Brain microvascular endothelial cell (primary cell): ENCODE data around the gene SMIM13.
"Not testable (repeated sequence)": the region's sequence is repeated elsewhere in the genome, so short reads cannot be mapped to it uniquely, and the experiment has no call there.

Experiments used
- DNase-seq: peaks from one replicate; pipeline ENCODE4 v3.0.0-alpha.2; 2020
- H3K27ac ChIP-seq: fragments of 250-450 bp; sonication (Bioruptor Pico); 2 replicates; pipeline ENCODE4 v1.5.1; 2020; ENCODE audit warnings: mild to moderate bottlenecking, moderate library complexity
- H3K27me3 ChIP-seq: fragments of 250-450 bp; sonication (Bioruptor Pico); replicated peaks from 2 replicates; pipeline ENCODE4 v1.5.1; 2020; ENCODE audit warnings: mild to moderate bottlenecking
- H3K36me3 ChIP-seq: fragments of 250-450 bp; sonication (Bioruptor Pico); replicated peaks from 2 replicates; pipeline ENCODE4 v1.5.1; 2020; ENCODE audit warnings: mild to moderate bottlenecking
- H3K4me3 ChIP-seq: 2 replicates; pipeline ENCODE4 v1.5.1; 2011; ENCODE audit warnings: low read depth, mild to moderate bottlenecking, control low read depth, low read length, moderate library complexity
- CTCF ChIP-seq: IDR thresholded peaks from 2 replicates; pipeline ENCODE4 v1.5.1; 2011; ENCODE audit warnings: low read depth, mild to moderate bottlenecking, moderate library complexity, low read length, control low read depth, inconsistent platforms; ENCODE audit errors: missing control alignments
- in situ Hi-C: cut with HindIII; loops from 2 replicates; pipeline ENCODE4 v1.10.0; 2017; ENCODE audit warnings: low sequenced_read_pairs, low pct_ligation_motif_present

Gene SMIM13

GRCh38 chr6:11085758-11086435, 7.7 kb upstream of the SMIM13 start:
- peak; percentile 55 for DNase-seq
- peak overlapping the region; percentile 56 for H3K27ac ChIP-seq
- in situ Hi-C loops, result no loop called here
- H3K27me3 ChIP-seq, result no peaks in the 10 kb centered on the region
- no peak for TF ChIP-seq CTCF
- H3K36me3 ChIP-seq, result no peaks in the 10 kb centered on the region
- no peak overlapping the region for H3K4me3 ChIP-seq

- in situ Hi-C loops, H3K4me3 ChIP-seq: not testable (repeated sequence)
These were observed 6.4 kb upstream of the SMIM13 start for GRCh38 chr6:11087141-11087812.

GRCh38 chr6:11089695-11090094, 3.9 kb upstream of the SMIM13 start:
- Histone ChIP-seq H3K27me3 (no peaks in the 10 kb centered on the region), H3K4me3 (no peak overlapping the region), H3K27ac (no peak overlapping the region), H3K36me3 (no peaks in the 10 kb centered on the region)
- DNase-seq, result no peak
- TF ChIP-seq CTCF, result no peak
- in situ Hi-C loops, result no loop called here

More at GRCh38 chr6:11087141-11087812, 6.4 kb upstream of the SMIM13 start:
- H3K27ac ChIP-seq, H3K27me3 ChIP-seq, H3K36me3 ChIP-seq, DNase-seq: not testable (repeated sequence)

GRCh38 chr6:11091141-11091540, 2.5 kb upstream of the SMIM13 start:
- H3K4me3 ChIP-seq, H3K36me3 ChIP-seq, DNase-seq, H3K27me3 ChIP-seq, H3K27ac ChIP-seq, in situ Hi-C loops: not testable (repeated sequence)

GRCh38 chr6:11092668-11093375, 812 bp upstream of the SMIM13 start:
- H3K27me3 ChIP-seq, result no peaks in the 10 kb centered on the region
- in situ Hi-C loops, result no loop called here
- H3K4me3 ChIP-seq, result peak overlapping the region; percentile 98
- no peak for DNase-seq
- no peaks in the 10 kb centered on the region for H3K36me3 ChIP-seq
- peak overlapping the region; percentile 96 for H3K27ac ChIP-seq
- no peak for TF ChIP-seq CTCF

- H3K27me3 ChIP-seq, result no peaks in the 10 kb centered on the region
- no peak for TF ChIP-seq CTCF
- peak overlapping the region; percentile 96 for H3K27ac ChIP-seq
- in situ Hi-C loops, result no loop called here
- peak overlapping the region; percentile 98 for H3K4me3 ChIP-seq
- DNase-seq, result no peak
- no peaks in the 10 kb centered on the region for H3K36me3 ChIP-seq
These were observed 333 bp upstream of the SMIM13 start for GRCh38 chr6:11093376-11093625.
